ENCODE results near the gene LRRIQ1. TPM values are rescaled to one million over a fixed set of nuclear protein-coding genes. Genes with fewer than 3 reads are reported as not detected.

The LRRIQ1 gene
- total RNA-seq, 1 donor from 2014 or later = 3.8 TPM

- Mint-ChIP-seq H3K36me3 (ENCODE audit: low read depth) (no peaks in the 10 kb centered on the region), H3K9me3 (no peaks in the 10 kb centered on the region), H3K4me3 (no peak overlapping the region), H3K4me1 (no peaks in the 10 kb centered on the region), H3K27me3 (ENCODE audit: low read depth) (no peaks in the 10 kb centered on the region), H3K27ac (ENCODE audit: unreplicated experiment) (no peak overlapping the region)
- no peak for TF ChIP-seq CTCF (conservative IDR thresholded peaks at IDR 0.05)
- no peak for DNase-seq (ENCODE audit: low read depth, low spot score)
Observed at GRCh38 chr12:85095501-85095900, 59.4 kb downstream of the LRRIQ1 start.

DNA sequence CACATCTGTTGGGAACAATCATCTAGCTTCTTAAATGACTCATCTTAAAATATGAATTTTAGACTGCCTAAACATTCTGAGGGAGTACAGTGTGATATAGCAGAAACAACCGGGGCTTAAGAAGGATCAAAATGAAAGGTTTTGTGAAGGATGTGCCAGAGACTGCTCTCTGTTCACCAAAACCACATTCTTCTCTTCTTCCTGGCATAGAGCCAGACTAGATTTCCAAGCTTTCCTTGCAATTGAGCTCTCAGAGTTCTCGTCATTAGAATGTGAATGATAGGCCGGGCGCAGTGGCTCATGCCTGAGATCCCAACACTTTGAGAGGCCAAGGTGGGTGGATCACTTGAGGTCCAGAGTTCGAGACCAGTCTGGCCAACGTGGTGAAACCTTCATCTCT lies 94.5 kb downstream of the LRRIQ1 start:
- Mint-ChIP-seq H3K4me1 (no peaks in the 10 kb centered on the region), H3K27me3 (ENCODE audit: low read depth) (no peaks in the 10 kb centered on the region), H3K4me3 (no peak overlapping the region), H3K36me3 (ENCODE audit: low read depth) (no peaks in the 10 kb centered on the region), H3K27ac (ENCODE audit: unreplicated experiment) (no peak overlapping the region), H3K9me3 (no peaks in the 10 kb centered on the region)
- no peak for TF ChIP-seq CTCF (conservative IDR thresholded peaks at IDR 0.05)
- no peak for DNase-seq (ENCODE audit: low read depth, low spot score)

GRCh38 chr12:85138833-85139232 lies 102.7 kb downstream of the LRRIQ1 start:
- Mint-ChIP-seq H3K4me1 (no peaks in the 10 kb centered on the region), H3K9me3 (no peaks in the 10 kb centered on the region), H3K27ac (ENCODE audit: unreplicated experiment) (no peak overlapping the region), H3K27me3 (ENCODE audit: low read depth) (no peaks in the 10 kb centered on the region), H3K4me3 (no peak overlapping the region), H3K36me3 (ENCODE audit: low read depth) (no peaks in the 10 kb centered on the region)
- no peak for TF ChIP-seq CTCF (conservative IDR thresholded peaks at IDR 0.05)
- no peak for DNase-seq (ENCODE audit: low read depth, low spot score)

GRCh38 chr12:85147331-85147730 lies 111.2 kb downstream of the LRRIQ1 start:
- no peaks in the 10 kb centered on the region for H3K4me1 Mint-ChIP-seq
- H3K9me3 Mint-ChIP-seq = no peaks in the 10 kb centered on the region
- no peak for TF ChIP-seq CTCF (conservative IDR thresholded peaks at IDR 0.05)
- no peaks in the 10 kb centered on the region for H3K36me3 Mint-ChIP-seq (ENCODE audit: low read depth)
- DNase-seq (ENCODE audit: low read depth, low spot score) = no peak
- H3K4me3 Mint-ChIP-seq = no peak overlapping the region
- no peak overlapping the region for H3K27ac Mint-ChIP-seq (ENCODE audit: unreplicated experiment)
- H3K27me3 Mint-ChIP-seq (ENCODE audit: low read depth) = no peaks in the 10 kb centered on the region

- no peaks in the 10 kb centered on the region for H3K9me3 Mint-ChIP-seq
- TF ChIP-seq CTCF (conservative IDR thresholded peaks at IDR 0.05) = no peak
- DNase-seq (ENCODE audit: low read depth, low spot score) = no peak
- H3K36me3 Mint-ChIP-seq (ENCODE audit: low read depth) = no peaks in the 10 kb centered on the region
- peak overlapping the region; percentile 35 for H3K27ac Mint-ChIP-seq (ENCODE audit: unreplicated experiment)
- no peaks in the 10 kb centered on the region for H3K4me1 Mint-ChIP-seq
- H3K4me3 Mint-ChIP-seq = no peak overlapping the region
- no peaks in the 10 kb centered on the region for H3K27me3 Mint-ChIP-seq (ENCODE audit: low read depth)
Observed at GRCh38 chr12:85152311-85152729, 116.2 kb downstream of the LRRIQ1 start.

DNA sequence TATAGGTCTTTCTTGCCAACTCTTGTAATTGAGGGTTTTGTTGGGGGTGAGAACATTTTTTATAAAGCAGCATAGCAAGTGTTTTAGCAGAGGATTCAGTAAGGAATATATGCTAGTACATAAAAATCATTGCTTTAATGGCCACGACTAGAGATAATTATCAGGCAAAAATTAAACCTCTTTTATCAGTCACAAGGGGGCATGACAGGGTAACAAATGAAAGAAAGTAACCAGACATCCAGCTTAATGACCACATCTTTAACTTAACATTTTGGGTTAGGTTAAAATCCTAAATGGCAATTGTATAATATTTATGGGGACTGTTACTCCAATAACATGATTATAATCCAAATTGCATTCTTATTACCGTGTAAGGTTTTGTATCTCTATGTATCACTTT lies 119.6 kb downstream of the LRRIQ1 start:
- H3K27me3 Mint-ChIP-seq (ENCODE audit: low read depth) = no peaks in the 10 kb centered on the region
- H3K4me3 Mint-ChIP-seq = no peak overlapping the region
- no peak overlapping the region for H3K27ac Mint-ChIP-seq (ENCODE audit: unreplicated experiment)
- peak; percentile 67 for TF ChIP-seq CTCF (conservative IDR thresholded peaks at IDR 0.05)
- DNase-seq (ENCODE audit: low read depth, low spot score) = no peak
- no peaks in the 10 kb centered on the region for H3K9me3 Mint-ChIP-seq
- H3K4me1 Mint-ChIP-seq = no peaks in the 10 kb centered on the region
- no peaks in the 10 kb centered on the region for H3K36me3 Mint-ChIP-seq (ENCODE audit: low read depth)
